Esophagus (tissue), 2 donors: ENCODE measurements around the gene TRPV5. TPM values are rescaled to one million over a fixed set of nuclear protein-coding genes. Genes with fewer than 3 reads are reported as not detected.

Source experiments
- H3K27ac ChIP-seq, 2 donors: one replicate each; pipeline ENCODE4 v1.5.1; 2013; ENCODE audit warnings: low read depth in 2 of 2, mild to moderate bottlenecking in 2 of 2, inconsistent platforms in 1 of 2, low read length in 1 of 2, moderate library complexity in 1 of 2
- H3K27me3 ChIP-seq, 2 donors: one replicate each; pipeline ENCODE4 v1.6.1; 2013; ENCODE audit warnings: low read length in 2 of 2, control low read depth in 1 of 2, mild to moderate bottlenecking in 1 of 2; ENCODE audit not compliant: insufficient read depth in 2 of 2, control insufficient read depth in 1 of 2
- H3K36me3 ChIP-seq, 2 donors: one replicate each; pipeline ENCODE4 v1.6.1; 2013; ENCODE audit warnings: low read length in 1 of 2; ENCODE audit not compliant: control insufficient read depth in 2 of 2, insufficient read depth in 2 of 2
- H3K4me1 ChIP-seq, 2 donors: one replicate each; pipeline ENCODE4 v1.6.1; 2013; ENCODE audit warnings: low read length in 1 of 2; ENCODE audit not compliant: control insufficient read depth in 2 of 2, insufficient read depth in 2 of 2
- H3K4me3 ChIP-seq, 2 donors: one replicate each; pipeline ENCODE4 v1.5.1; 2013; ENCODE audit warnings: low read length in 2 of 2, mild to moderate bottlenecking in 2 of 2, low read depth in 1 of 2, moderate library complexity in 1 of 2
- H3K9me3 ChIP-seq, 2 donors: one replicate each; pipeline ENCODE4 v1.6.1; 2013; ENCODE audit warnings: mild to moderate bottlenecking in 2 of 2, low read depth in 1 of 2, low read length in 1 of 2, moderate library complexity in 1 of 2; ENCODE audit not compliant: control insufficient read depth in 2 of 2, insufficient read depth in 1 of 2
- WGBS, 2 donors: extraction: QIAGEN DNeasy Blood & Tissue Kit; methylation state at CpG; one replicate each; pipeline ENCODE4 v1.1.7; 2013; 5-methylcytosine and 5-hydroxymethylcytosine counted together
- polyA plus RNA-seq, 2 donors: library from polyadenylated mRNA; stranded (reverse); fragments of 200-250 nt; gene quantifications; one replicate each; pipeline ENCODE4 v1.2.3, GENCODE V29; 2013
- donor health status: healthy with polysubstance abuse.
- donor health status: Bipolar disorder and iron deficiency.

Gene TRPV5
- polyA plus RNA-seq, 2 donors: not detected

- 76 to 78% methylated on average over 8 of the region's 8 CpGs for WGBS, 2 donors
- Histone ChIP-seq H3K27ac (no peak overlapping the region), H3K36me3 (peaks cover 2 to 32% of the 10 kb centered on the region in 2 donors), H3K27me3 (no peaks in the 10 kb centered on the region), H3K4me1 (peaks cover 0 to 4% of the 10 kb centered on the region in 2 donors), H3K9me3 (no peaks in the 10 kb centered on the region), H3K4me3 (no peak overlapping the region)
Measured at GRCh38 chr7:142870147-142870559, 63.4 kb downstream of the TRPV5 start.

- H3K36me3 ChIP-seq: peaks cover 2 to 32% of the 10 kb centered on the region in 2 donors
- no peak overlapping the region for H3K27ac ChIP-seq
- no peak overlapping the region for H3K4me3 ChIP-seq
- no peaks in the 10 kb centered on the region for H3K27me3 ChIP-seq
- H3K4me1 ChIP-seq: peaks cover 0 to 7% of the 10 kb centered on the region in 2 donors
- no peaks in the 10 kb centered on the region for H3K9me3 ChIP-seq
- 68 to 70% methylated on average over 2 of the region's 2 CpGs for WGBS, 2 donors
Measured at GRCh38 chr7:142869434-142869833, 64.1 kb downstream of the TRPV5 start.

GRCh38 chr7:142868986-142869415 is 64.5 kb downstream of the TRPV5 start:
- Histone ChIP-seq H3K4me3 (no peak overlapping the region), H3K27me3 (no peaks in the 10 kb centered on the region), H3K27ac (no peak overlapping the region), H3K9me3 (no peaks in the 10 kb centered on the region), H3K4me1 (peaks cover 0 to 11% of the 10 kb centered on the region in 2 donors), H3K36me3 (peaks cover 6 to 35% of the 10 kb centered on the region in 2 donors)
- 86 to 91% methylated on average over 11 of the region's 11 CpGs for WGBS, 2 donors

- H3K36me3 ChIP-seq: peaks cover 8 to 38% of the 10 kb centered on the region in 2 donors
- H3K4me1 ChIP-seq: peaks cover 0 to 11% of the 10 kb centered on the region in 2 donors
- H3K9me3 ChIP-seq: no peaks in the 10 kb centered on the region
- H3K27ac ChIP-seq: no peak overlapping the region
- H3K27me3 ChIP-seq: no peaks in the 10 kb centered on the region
- WGBS, 2 donors: 84 to 86% methylated on average over 30 to 31 of the region's 31 CpGs
- H3K4me3 ChIP-seq: no peak overlapping the region
Measured at GRCh38 chr7:142868188-142868985, 65.2 kb downstream of the TRPV5 start.

- no peak overlapping the region for H3K27ac ChIP-seq
- WGBS, 2 donors: 76 to 78% methylated on average over 18 of the region's 18 CpGs
- peaks cover 8 to 43% of the 10 kb centered on the region in 2 donors for H3K36me3 ChIP-seq
- H3K9me3 ChIP-seq: no peaks in the 10 kb centered on the region
- H3K4me3 ChIP-seq: no peak overlapping the region
- peaks cover 0 to 11% of the 10 kb centered on the region in 2 donors for H3K4me1 ChIP-seq
- H3K27me3 ChIP-seq: no peaks in the 10 kb centered on the region
Measured at GRCh38 chr7:142867398-142868187, 66.0 kb downstream of the TRPV5 start.

- Histone ChIP-seq H3K27me3 (no peaks in the 10 kb centered on the region), H3K4me1 (peaks cover 0 to 11% of the 10 kb centered on the region in 2 donors), H3K4me3 (no peak overlapping the region), H3K36me3 (peaks cover 8 to 38% of the 10 kb centered on the region in 2 donors), H3K9me3 (no peaks in the 10 kb centered on the region), H3K27ac (no peak overlapping the region)
- 72 to 82% methylated on average over 4 of the region's 4 CpGs for WGBS, 2 donors
Measured at GRCh38 chr7:142867097-142867378, 66.5 kb downstream of the TRPV5 start.

GRCh38 chr7:142866361-142867096 is 67.0 kb downstream of the TRPV5 start:
- Histone ChIP-seq H3K9me3 (no peaks in the 10 kb centered on the region), H3K36me3 (peaks cover 8 to 34% of the 10 kb centered on the region in 2 donors), H3K4me3 (no peak overlapping the region), H3K4me1 (peaks cover 0 to 11% of the 10 kb centered on the region in 2 donors), H3K27ac (no peak overlapping the region), H3K27me3 (no peaks in the 10 kb centered on the region)
- 68 to 78% methylated on average over 18 of the region's 18 CpGs for WGBS, 2 donors

- Histone ChIP-seq H3K4me3 (no peak overlapping the region), H3K9me3 (no peaks in the 10 kb centered on the region), H3K4me1 (peaks cover 0 to 11% of the 10 kb centered on the region in 2 donors), H3K36me3 (peaks cover 8 to 28% of the 10 kb centered on the region in 2 donors), H3K27me3 (no peaks in the 10 kb centered on the region), H3K27ac (no peak overlapping the region)
- WGBS, 2 donors: 54 to 57% methylated on average over 13 of the region's 13 CpGs
Measured at GRCh38 chr7:142865766-142866165, 67.8 kb downstream of the TRPV5 start.

GRCh38 chr7:142864980-142865747 is 68.4 kb downstream of the TRPV5 start:
- Histone ChIP-seq H3K4me3 (no peak overlapping the region), H3K27me3 (no peaks in the 10 kb centered on the region), H3K9me3 (no peaks in the 10 kb centered on the region), H3K27ac (no peak overlapping the region), H3K36me3 (peaks cover 8 to 23% of the 10 kb centered on the region in 2 donors), H3K4me1 (peaks cover 0 to 11% of the 10 kb centered on the region in 2 donors)
- 53 to 57% methylated on average over 14 of the region's 14 CpGs for whole genome bisulfite sequencing, 2 donors
